Tibial artery (tissue), 4 donors: ENCODE results near the gene TADA3.

Experiments used
- DNase-seq, 2 donors: peaks; one replicate each; pipeline ENCODE4 v3.0.0-alpha.2; 2019
- H3K27ac ChIP-seq, 2 donors: fragments of 200-600 bp; sonication (generic) in 1 of 2; 1 replicate in 1 of 2; 2 replicates in 1 of 2; pipeline ENCODE4 v1.5.1; 2018 to 2019; ENCODE audit warnings: mild to moderate bottlenecking in 1 of 2
- H3K27me3 ChIP-seq, 2 donors: fragments of 200-600 bp; sonication (generic) in 1 of 2; one replicate each; pipeline versions ENCODE4 v1.5.1 to v1.6.0; 2016 to 2019
- H3K36me3 ChIP-seq, 3 donors: fragments of 200-600 bp; sonication (generic) in 2 of 3; one replicate each; pipeline ENCODE4 v1.5.1; 2016 to 2019; ENCODE audit warnings: mild to moderate bottlenecking in 2 of 3
- H3K4me1 ChIP-seq, 4 donors: fragments of 200-600 bp; sonication (generic) in 2 of 4; 1 replicate in 3 of 4; 2 replicates in 1 of 4; pipeline ENCODE4 v1.5.1; 2016 to 2019
- H3K4me3 ChIP-seq, 2 donors: fragments of 200-600 bp; sonication (generic) in 1 of 2; 1 replicate in 1 of 2; 2 replicates in 1 of 2; pipeline ENCODE4 v1.5.1; 2018 to 2019; ENCODE audit warnings: mild to moderate bottlenecking in 2 of 2
- H3K9me3 ChIP-seq, 3 donors: fragments of 200-600 bp; sonication (generic) in 1 of 3; one replicate each; pipeline ENCODE4 v1.5.1; 2016 to 2019
- intact Hi-C: fragments of 100-400 bp; cut with DNase I; formaldehyde crosslinking; loops from one replicate; pipeline ENCODE4 v1.15.0; 2023; ENCODE audit warnings: low total_unique reads
- TF ChIP-seq, protein P1 (sequence below), 2 experiments: fragments of 200-600 bp in 1 of 2; fragments of 450-650 bp in 1 of 2; IDR thresholded peaks; one replicate each; pipeline ENCODE4 v1.5.1; 2017 to 2019; ENCODE audit warnings: antibody characterized with exemption in 2 of 2, mild to moderate bottlenecking in 1 of 2, moderate library complexity in 1 of 2

Gene TADA3

DNA sequence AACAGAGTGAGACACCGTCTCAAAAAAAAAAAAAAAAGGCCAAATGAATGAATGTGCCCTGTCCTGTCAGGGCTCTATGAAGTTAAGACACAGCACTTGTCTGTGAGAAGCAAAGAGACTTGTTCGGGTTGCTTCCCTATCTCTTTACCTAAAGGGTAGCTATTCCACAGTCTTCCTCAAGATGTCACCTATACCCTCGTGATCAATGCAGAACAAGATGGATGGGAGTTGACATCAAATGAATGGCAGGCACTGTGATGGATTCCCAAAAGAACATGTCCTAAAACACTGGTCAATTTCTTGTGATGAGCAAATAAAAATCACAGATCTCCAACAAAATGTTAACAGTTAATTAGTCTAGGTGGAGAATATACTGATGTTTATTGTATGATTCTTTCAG, 9.5 kb downstream of the TADA3 start:
- peaks cover 55 to 89% (median 69%) of the 10 kb centered on the region in 3 donors for H3K36me3 ChIP-seq
- no peaks in the 10 kb centered on the region for H3K27me3 ChIP-seq
- H3K4me1 ChIP-seq, result peaks cover 0 to 12% (median 2%) of the 10 kb centered on the region in 4 donors
- no peaks in the 10 kb centered on the region for H3K9me3 ChIP-seq
- DNase-seq, result no peak
- no peak overlapping the region for H3K4me3 ChIP-seq
- no peak overlapping the region for H3K27ac ChIP-seq
- intact Hi-C loops, result no loop called here
- TF ChIP-seq, protein P1, sequence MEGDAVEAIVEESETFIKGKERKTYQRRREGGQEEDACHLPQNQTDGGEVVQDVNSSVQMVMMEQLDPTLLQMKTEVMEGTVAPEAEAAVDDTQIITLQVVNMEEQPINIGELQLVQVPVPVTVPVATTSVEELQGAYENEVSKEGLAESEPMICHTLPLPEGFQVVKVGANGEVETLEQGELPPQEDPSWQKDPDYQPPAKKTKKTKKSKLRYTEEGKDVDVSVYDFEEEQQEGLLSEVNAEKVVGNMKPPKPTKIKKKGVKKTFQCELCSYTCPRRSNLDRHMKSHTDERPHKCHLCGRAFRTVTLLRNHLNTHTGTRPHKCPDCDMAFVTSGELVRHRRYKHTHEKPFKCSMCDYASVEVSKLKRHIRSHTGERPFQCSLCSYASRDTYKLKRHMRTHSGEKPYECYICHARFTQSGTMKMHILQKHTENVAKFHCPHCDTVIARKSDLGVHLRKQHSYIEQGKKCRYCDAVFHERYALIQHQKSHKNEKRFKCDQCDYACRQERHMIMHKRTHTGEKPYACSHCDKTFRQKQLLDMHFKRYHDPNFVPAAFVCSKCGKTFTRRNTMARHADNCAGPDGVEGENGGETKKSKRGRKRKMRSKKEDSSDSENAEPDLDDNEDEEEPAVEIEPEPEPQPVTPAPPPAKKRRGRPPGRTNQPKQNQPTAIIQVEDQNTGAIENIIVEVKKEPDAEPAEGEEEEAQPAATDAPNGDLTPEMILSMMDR (IDR thresholded peaks at IDR 0.05), result no peak

DNA sequence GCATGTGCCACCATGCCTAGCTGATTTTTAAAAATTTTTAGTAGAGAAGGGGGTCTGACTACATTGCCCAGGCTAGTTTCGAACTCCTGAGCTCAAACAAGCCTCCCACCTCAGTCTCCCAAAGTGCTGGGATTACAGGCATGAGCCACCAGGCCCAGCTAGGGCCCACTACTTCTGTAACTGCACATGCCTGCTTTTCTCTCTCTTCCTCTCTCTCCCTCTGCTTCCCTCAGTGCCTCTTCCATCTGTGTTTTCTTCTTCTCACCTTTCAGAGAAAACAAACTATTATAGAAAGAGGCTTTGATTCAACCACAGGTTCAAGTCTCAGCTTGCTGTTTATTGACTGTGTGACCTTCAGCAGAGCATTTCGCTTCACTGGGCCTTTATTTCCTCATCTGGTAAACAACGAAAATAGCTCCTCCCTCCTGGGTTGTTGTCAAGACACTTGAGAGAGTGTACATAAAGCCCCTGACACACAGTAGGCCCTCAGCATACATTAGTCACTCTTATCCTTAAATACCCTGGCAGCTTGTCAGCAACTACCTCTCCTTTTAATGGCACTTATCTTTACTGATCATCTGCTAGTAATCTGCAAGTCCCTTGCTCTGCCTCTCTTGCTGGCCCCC, 10.2 kb downstream of the TADA3 start:
- intact Hi-C loops, result no loop called here
- Histone ChIP-seq H3K4me3 (no peak overlapping the region), H3K9me3 (no peaks in the 10 kb centered on the region), H3K36me3 (peaks cover 55 to 82% (median 62%) of the 10 kb centered on the region in 3 donors), H3K4me1 (peaks cover 0 to 16% (median 3%) of the 10 kb centered on the region in 4 donors), H3K27ac (no peak overlapping the region), H3K27me3 (no peaks in the 10 kb centered on the region)
- TF ChIP-seq, protein P1 (IDR thresholded peaks at IDR 0.05), result no peak
- DNase-seq, result no peak

DNA sequence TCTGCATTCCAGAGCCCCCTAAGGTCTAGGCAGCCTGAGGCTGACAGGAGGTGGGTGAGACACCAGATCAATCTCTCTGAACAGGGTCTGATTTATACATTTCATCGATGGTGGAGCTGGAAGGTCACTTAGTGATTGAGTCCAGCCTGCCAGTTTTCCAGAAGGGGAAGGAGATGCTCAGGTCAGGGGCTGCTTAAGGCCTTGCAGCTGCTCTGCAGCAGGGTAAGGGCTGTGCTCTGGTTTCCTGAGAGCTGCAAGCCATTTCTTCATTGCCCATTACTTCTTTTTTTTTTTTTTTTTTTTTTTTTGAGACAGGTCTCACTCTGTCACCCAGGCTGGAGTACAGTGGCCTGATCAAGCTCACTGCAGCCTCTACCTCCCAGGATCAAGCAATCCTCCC, 10.7 kb downstream of the TADA3 start:
- TF ChIP-seq, protein P1 (IDR thresholded peaks at IDR 0.05), result no peak
- Histone ChIP-seq H3K9me3 (no peaks in the 10 kb centered on the region), H3K4me1 (peaks cover 0 to 16% (median 3%) of the 10 kb centered on the region in 4 donors), H3K27ac (no peak overlapping the region), H3K4me3 (no peak overlapping the region), H3K27me3 (no peaks in the 10 kb centered on the region), H3K36me3 (peaks cover 55 to 76% (median 56%) of the 10 kb centered on the region in 3 donors)
- no peak for DNase-seq
- intact Hi-C loops, result no loop called here

GRCh38 chr3:9780910-9781309, 11.4 kb downstream of the TADA3 start:
- no peak for DNase-seq
- no peak overlapping the region for H3K27ac ChIP-seq
- intact Hi-C loops, result no loop called here
- H3K9me3 ChIP-seq, result no peaks in the 10 kb centered on the region
- H3K4me3 ChIP-seq, result no peak overlapping the region
- TF ChIP-seq, protein P1 (IDR thresholded peaks at IDR 0.05), result no peak
- H3K4me1 ChIP-seq, result peaks cover 0 to 16% (median 3%) of the 10 kb centered on the region in 4 donors
- no peaks in the 10 kb centered on the region for H3K27me3 ChIP-seq
- peaks cover 55 to 70% (median 56%) of the 10 kb centered on the region in 3 donors for H3K36me3 ChIP-seq

GRCh38 chr3:9780458-9780812, 11.8 kb downstream of the TADA3 start:
- H3K36me3 ChIP-seq, result peaks cover 51 to 65% (median 52%) of the 10 kb centered on the region in 3 donors
- H3K4me1 ChIP-seq, result peaks cover 0 to 16% (median 3%) of the 10 kb centered on the region in 4 donors
- TF ChIP-seq, protein P1 (IDR thresholded peaks at IDR 0.05), result no peak
- H3K27ac ChIP-seq, result no peak overlapping the region
- H3K27me3 ChIP-seq, result no peaks in the 10 kb centered on the region
- no peaks in the 10 kb centered on the region for H3K9me3 ChIP-seq
- no peak for DNase-seq
- H3K4me3 ChIP-seq, result no peak overlapping the region
- intact Hi-C loops, result no loop called here
